Effector memory CD4-positive, alpha-beta T cell (primary cell): Measurements from ENCODE around the gene MCUR1.
"Not testable (repeated sequence)": the region's sequence is repeated elsewhere in the genome, so short reads cannot be mapped to it uniquely, and the experiment has no call there.

Experiments used
- DNase-seq, 3 donors: peaks; one replicate each; pipeline ENCODE4 v3.0.0-alpha.2; 2020
- H3K27ac ChIP-seq: 2 replicates; pipeline ENCODE4 v1.7.0; 2013; ENCODE audit warnings: mild to moderate bottlenecking, low read length, moderate library complexity; ENCODE audit not compliant: insufficient read depth, poor library complexity, severe bottlenecking
- H3K27me3 ChIP-seq: replicated peaks from 2 replicates; pipeline ENCODE4 v1.7.0; 2013; ENCODE audit warnings: mild to moderate bottlenecking, low read length; ENCODE audit not compliant: insufficient read depth, control insufficient read depth, poor library complexity, severe bottlenecking
- H3K36me3 ChIP-seq: 2 replicates; pipeline ENCODE4 v1.7.0; 2013; ENCODE audit warnings: mild to moderate bottlenecking, low read length, moderate library complexity; ENCODE audit not compliant: control insufficient read depth, insufficient read depth
- H3K4me1 ChIP-seq: 2 replicates; pipeline ENCODE4 v1.7.0; 2013; ENCODE audit warnings: low read length, mild to moderate bottlenecking; ENCODE audit not compliant: control insufficient read depth, insufficient read depth, poor library complexity, severe bottlenecking
- H3K4me3 ChIP-seq: 2 replicates; pipeline ENCODE4 v1.7.0; 2013; ENCODE audit warnings: low read length, low read depth, mild to moderate bottlenecking; ENCODE audit not compliant: insufficient read depth, poor library complexity, severe bottlenecking
- H3K9me3 ChIP-seq: 2 replicates; pipeline ENCODE4 v1.7.0; 2013; ENCODE audit warnings: mild to moderate bottlenecking, low read length, moderate library complexity; ENCODE audit not compliant: control insufficient read depth

The MCUR1 gene

GRCh38 chr6:13788820-13789219 lies 25.5 kb downstream of the MCUR1 start:
- Histone ChIP-seq H3K36me3 (peaks cover 8% of the 10 kb centered on the region), H3K4me1 (no peaks in the 10 kb centered on the region), H3K27me3 (no peaks in the 10 kb centered on the region), H3K4me3 (no peak overlapping the region), H3K27ac (no peak overlapping the region), H3K9me3 (no peaks in the 10 kb centered on the region)
- no peak for DNase-seq

DNA sequence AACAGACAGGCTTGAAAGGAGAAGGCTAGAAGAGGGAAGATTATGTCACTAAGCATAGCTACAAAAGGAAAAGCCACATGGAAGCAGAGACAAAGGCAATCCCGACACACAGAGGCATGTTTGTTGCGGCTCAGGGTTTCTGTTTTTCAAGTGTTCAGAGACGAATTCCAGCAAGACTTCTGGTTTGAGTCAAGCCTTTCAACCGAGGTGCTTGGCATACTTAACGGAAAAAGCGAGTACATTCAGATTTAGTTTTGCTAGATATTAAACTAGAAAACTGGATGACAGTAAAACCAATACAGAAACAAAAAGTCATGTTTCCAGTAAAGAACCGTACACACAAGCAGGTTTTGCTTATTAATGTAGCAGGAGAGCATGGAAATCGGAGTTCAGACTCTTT lies 27.2 kb downstream of the MCUR1 start:
- Histone ChIP-seq H3K36me3 (peaks cover 7% of the 10 kb centered on the region), H3K4me3 (no peak overlapping the region), H3K27me3 (no peaks in the 10 kb centered on the region), H3K4me1 (no peaks in the 10 kb centered on the region), H3K27ac (no peak overlapping the region), H3K9me3 (no peaks in the 10 kb centered on the region)
- DNase-seq: no peak

DNA sequence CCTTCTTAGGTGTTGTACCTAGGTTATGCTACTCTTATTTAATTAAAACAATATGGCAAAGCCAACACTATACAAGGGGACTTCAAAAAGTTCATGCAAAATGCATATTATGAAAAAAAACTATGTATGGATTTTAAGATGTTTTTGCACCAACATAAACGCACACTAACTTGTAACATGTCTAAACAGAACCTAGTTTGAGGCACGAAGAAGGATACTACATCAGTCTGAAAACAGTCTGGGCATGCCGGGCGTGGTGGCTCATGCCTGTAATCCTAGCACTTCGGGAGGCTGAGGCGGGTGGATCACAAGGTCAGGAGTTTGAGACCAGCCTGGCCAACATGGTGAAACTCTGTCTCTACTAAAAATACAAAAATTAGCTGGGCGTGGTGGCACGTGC lies 34.2 kb downstream of the MCUR1 start:
- not testable (repeated sequence) for H3K4me1 ChIP-seq, H3K9me3 ChIP-seq, H3K36me3 ChIP-seq, H3K4me3 ChIP-seq, DNase-seq, H3K27ac ChIP-seq, H3K27me3 ChIP-seq

GRCh38 chr6:13778028-13778427 lies 36.3 kb downstream of the MCUR1 start:
- DNase-seq: no peak
- no peaks in the 10 kb centered on the region for H3K9me3 ChIP-seq
- no peaks in the 10 kb centered on the region for H3K27me3 ChIP-seq
- H3K36me3 ChIP-seq: no peaks in the 10 kb centered on the region
- H3K27ac ChIP-seq: no peak overlapping the region
- no peak overlapping the region for H3K4me3 ChIP-seq
- H3K4me1 ChIP-seq: no peaks in the 10 kb centered on the region

- Histone ChIP-seq H3K9me3 (no peaks in the 10 kb centered on the region), H3K36me3 (no peaks in the 10 kb centered on the region), H3K4me3 (no peak overlapping the region), H3K27me3 (no peaks in the 10 kb centered on the region), H3K4me1 (no peaks in the 10 kb centered on the region), H3K27ac (no peak overlapping the region)
- no peak for DNase-seq
Measured at GRCh38 chr6:13776602-13777001, 37.8 kb downstream of the MCUR1 start.

- H3K27me3 ChIP-seq: not testable (repeated sequence)
Measured at GRCh38 chr6:13775466-13775865, 38.9 kb downstream of the MCUR1 start.

DNA sequence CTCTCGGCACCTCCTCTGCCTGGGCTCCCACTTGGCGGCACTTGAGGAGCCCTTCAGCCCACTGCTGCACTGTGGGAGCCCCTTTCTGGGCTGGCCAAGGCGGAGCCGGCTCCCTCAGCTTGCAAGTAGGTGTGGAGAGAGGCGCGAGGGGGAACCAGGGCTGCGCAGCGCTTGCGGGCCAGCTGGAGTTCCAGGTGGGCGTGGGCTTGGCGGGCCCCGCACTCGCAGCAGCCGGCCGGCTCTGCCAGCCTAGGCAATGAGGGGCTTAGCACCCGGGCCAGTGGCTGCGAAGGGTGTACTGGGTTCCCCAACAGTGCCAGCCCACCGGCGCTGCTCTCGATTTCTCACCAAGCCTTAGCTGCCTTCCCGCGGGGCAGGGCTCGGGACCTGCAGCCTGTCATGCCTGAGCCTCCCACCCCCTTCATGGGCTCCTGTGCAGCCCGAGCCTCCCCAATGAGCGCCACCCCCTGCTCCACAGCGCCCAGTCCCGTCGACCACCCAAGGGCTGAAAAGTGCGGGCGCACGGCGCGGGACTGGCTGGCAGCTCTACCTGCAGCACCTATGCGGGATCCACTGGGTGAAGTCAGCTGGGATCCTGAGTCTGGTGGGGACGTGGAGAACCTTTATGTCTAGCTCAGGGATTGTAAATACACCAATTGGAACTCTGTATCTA lies 41.9 kb downstream of the MCUR1 start:
- H3K27ac ChIP-seq, DNase-seq, H3K27me3 ChIP-seq, H3K36me3 ChIP-seq, H3K4me1 ChIP-seq, H3K9me3 ChIP-seq, H3K4me3 ChIP-seq: not testable (repeated sequence)

More at GRCh38 chr6:13775466-13775865, 38.9 kb downstream of the MCUR1 start:
- not testable (repeated sequence) for DNase-seq, H3K36me3 ChIP-seq, H3K4me1 ChIP-seq, H3K27ac ChIP-seq, H3K4me3 ChIP-seq, H3K9me3 ChIP-seq

DNA sequence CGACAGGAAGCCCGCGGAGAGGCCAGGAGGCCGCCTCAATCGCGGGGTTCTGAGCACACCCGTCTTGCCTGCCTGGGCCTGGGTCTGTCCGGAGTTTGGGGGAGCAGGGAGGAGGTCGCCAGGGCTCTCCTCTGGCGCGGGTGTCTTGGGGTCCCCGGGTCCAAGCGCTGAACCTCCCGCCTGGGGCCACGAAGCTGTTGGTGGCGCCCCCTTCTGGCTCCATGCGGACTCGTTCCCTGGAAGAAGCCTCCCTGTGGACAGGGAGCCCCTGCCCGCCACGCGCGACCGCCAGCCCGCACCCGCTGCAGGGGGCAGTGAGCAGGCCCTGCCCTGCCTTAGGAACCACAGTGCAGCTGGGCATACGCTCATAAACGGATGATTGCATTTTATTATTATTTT lies 44.7 kb downstream of the MCUR1 start:
- DNase-seq: no peak
- no peak overlapping the region for H3K4me3 ChIP-seq

GRCh38 chr6:13769034-13769654 lies 45.2 kb downstream of the MCUR1 start:
- no peaks in the 10 kb centered on the region for H3K36me3 ChIP-seq
- H3K27ac ChIP-seq: no peak overlapping the region
- no peaks in the 10 kb centered on the region for H3K27me3 ChIP-seq
- H3K9me3 ChIP-seq: no peaks in the 10 kb centered on the region
- DNase-seq: no peak
- H3K4me1 ChIP-seq: peaks cover 3% of the 10 kb centered on the region
- H3K4me3 ChIP-seq: no peak overlapping the region

More for the DNA sequence above, 44.7 kb downstream of the MCUR1 start:
- no peaks in the 10 kb centered on the region for H3K36me3 ChIP-seq
- H3K9me3 ChIP-seq: no peaks in the 10 kb centered on the region
- H3K27me3 ChIP-seq: no peaks in the 10 kb centered on the region
- H3K27ac ChIP-seq: no peak overlapping the region
- peaks cover 3% of the 10 kb centered on the region for H3K4me1 ChIP-seq

GRCh38 chr6:13767121-13767808 lies 47.1 kb downstream of the MCUR1 start:
- Histone ChIP-seq H3K4me1 (peaks cover 9% of the 10 kb centered on the region), H3K9me3 (no peaks in the 10 kb centered on the region), H3K4me3 (peak overlapping the region; percentile 14), H3K36me3 (no peaks in the 10 kb centered on the region), H3K27me3 (no peaks in the 10 kb centered on the region), H3K27ac (no peak overlapping the region)
- peak in 2 of 3 donors; percentile 11 to 16 for DNase-seq
